Astrocyte (in vitro differentiated cells and primary cell): ENCODE data around the gene SCLT1. TPM values are rescaled to one million over a fixed set of nuclear protein-coding genes. Genes with fewer than 3 reads are reported as not detected.

Experiments used
- DNase-seq: peaks from one replicate; pipeline ENCODE4 v3.0.0-alpha.2; 2010; ENCODE audit warnings: low read depth
- FAIRE-seq: peaks from 2 replicates; lab custom pipeline; 2011; peaks lifted over from hg19 to GRCh38; lab: Jason Lieb, UNC
- H2AFZ ChIP-seq: 2 replicates; pipeline ENCODE4 v1.6.0; 2012; ENCODE audit warnings: low read depth, low read length, inconsistent platforms
- H3K27ac ChIP-seq: 2 replicates; pipeline ENCODE4 v1.5.1; 2011; ENCODE audit warnings: low read depth, low read length, inconsistent platforms
- H3K27me3 ChIP-seq: 2 replicates; pipeline ENCODE4 v1.6.0; 2011; ENCODE audit warnings: low read length, inconsistent platforms; ENCODE audit not compliant: insufficient read depth
- H3K36me3 ChIP-seq: 2 replicates; pipeline ENCODE4 v1.5.1; 2011; ENCODE audit warnings: low read length, inconsistent platforms; ENCODE audit not compliant: insufficient read depth
- H3K4me1 ChIP-seq: 2 replicates; pipeline ENCODE4 v1.5.1; 2011; ENCODE audit warnings: low read length, inconsistent platforms; ENCODE audit not compliant: insufficient read depth
- H3K4me2 ChIP-seq: 2 replicates; pipeline ENCODE4 v1.6.0; 2012; ENCODE audit warnings: low read length, inconsistent platforms
- H3K4me3 ChIP-seq: 2 replicates; pipeline ENCODE4 v1.5.1; 2011; ENCODE audit warnings: low read depth, mild to moderate bottlenecking, low read length, inconsistent platforms; ENCODE audit not compliant: insufficient read depth
- H3K79me2 ChIP-seq: 2 replicates; pipeline ENCODE4 v1.6.0; 2012; ENCODE audit warnings: mild to moderate bottlenecking, low read length, inconsistent platforms; ENCODE audit not compliant: insufficient read depth
- H3K9ac ChIP-seq: 2 replicates; pipeline ENCODE4 v1.6.0; 2012; ENCODE audit warnings: mild to moderate bottlenecking, low read length, inconsistent platforms
- H3K9me3 ChIP-seq: 2 replicates; pipeline ENCODE4 v1.5.1; 2012; ENCODE audit warnings: low read depth, mild to moderate bottlenecking, low read length, inconsistent platforms; ENCODE audit not compliant: insufficient read depth
- H4K20me1 ChIP-seq: 2 replicates; pipeline ENCODE4 v1.6.0; 2012; ENCODE audit warnings: low read length, inconsistent platforms; ENCODE audit not compliant: insufficient read depth
- H3K27ac Mint-ChIP-seq: one replicate; pipeline ENCODE4 v1.8.0; 2021; ENCODE audit warnings: mild to moderate bottlenecking, mixed read lengths; ENCODE audit not compliant: unreplicated experiment
- H3K27me3 Mint-ChIP-seq: one replicate; pipeline ENCODE4 v1.8.0; 2021; ENCODE audit warnings: low read depth, mixed read lengths; ENCODE audit not compliant: unreplicated experiment
- H3K36me3 Mint-ChIP-seq: one replicate; pipeline ENCODE4 v1.8.0; 2021; ENCODE audit warnings: low read depth, mixed read lengths; ENCODE audit not compliant: unreplicated experiment
- H3K4me1 Mint-ChIP-seq: one replicate; pipeline ENCODE4 v1.8.0; 2021; ENCODE audit warnings: low read depth, mixed read lengths; ENCODE audit not compliant: unreplicated experiment
- H3K4me3 Mint-ChIP-seq: one replicate; pipeline ENCODE4 v1.8.0; 2021; ENCODE audit warnings: mild to moderate bottlenecking, moderate library complexity, mixed read lengths; ENCODE audit not compliant: unreplicated experiment
- H3K9me3 Mint-ChIP-seq: one replicate; pipeline ENCODE4 v1.8.0; 2021; ENCODE audit warnings: mild to moderate bottlenecking, mixed read lengths; ENCODE audit not compliant: unreplicated experiment
- EZH2 ChIP-seq: IDR thresholded peaks from 2 replicates; pipeline ENCODE4 v1.6.1; 2012; ENCODE audit warnings: mild to moderate bottlenecking, low read length, inconsistent platforms; ENCODE audit not compliant: insufficient read depth
- total RNA-seq: library from RNA; stranded (reverse); gene quantifications from 2 replicates; pipeline ENCODE4 v1.2.1, GENCODE V29; 2021
- TF ChIP-seq, protein P1 (sequence below): IDR thresholded peaks from 2 replicates; pipeline ENCODE4 v1.5.1; 2011; ENCODE audit warnings: low read depth, mild to moderate bottlenecking, inconsistent platforms, low read length, moderate library complexity; ENCODE audit not compliant: insufficient read depth

The SCLT1 gene
- total RNA-seq, 1 donor from 2014 or later, result 11.3 TPM

- DNase-seq (no peak), FAIRE-seq (no peak)
- Histone ChIP-seq H3K9me3 (no peaks in the 10 kb centered on the region), H3K9ac (no peak overlapping the region), H3K4me1 (peaks cover 11% of the 10 kb centered on the region), H3K27me3 (no peaks in the 10 kb centered on the region), H3K4me3 (no peak overlapping the region), H3K79me2 (peaks cover 12% of the 10 kb centered on the region), H3K4me2 (no peak overlapping the region), H4K20me1 (peaks cover 22% of the 10 kb centered on the region), H3K36me3 (peaks cover 48% of the 10 kb centered on the region), H2AFZ (no peak overlapping the region), H3K27ac (no peak overlapping the region)
- H3K27me3 Mint-ChIP-seq, result no peaks in the 10 kb centered on the region
- H3K4me3 Mint-ChIP-seq, result no peak overlapping the region
- no peaks in the 10 kb centered on the region for H3K9me3 Mint-ChIP-seq
- peaks cover 29% of the 10 kb centered on the region for H3K4me1 Mint-ChIP-seq
- peaks cover 51% of the 10 kb centered on the region for H3K36me3 Mint-ChIP-seq
- TF ChIP-seq, protein P1, sequence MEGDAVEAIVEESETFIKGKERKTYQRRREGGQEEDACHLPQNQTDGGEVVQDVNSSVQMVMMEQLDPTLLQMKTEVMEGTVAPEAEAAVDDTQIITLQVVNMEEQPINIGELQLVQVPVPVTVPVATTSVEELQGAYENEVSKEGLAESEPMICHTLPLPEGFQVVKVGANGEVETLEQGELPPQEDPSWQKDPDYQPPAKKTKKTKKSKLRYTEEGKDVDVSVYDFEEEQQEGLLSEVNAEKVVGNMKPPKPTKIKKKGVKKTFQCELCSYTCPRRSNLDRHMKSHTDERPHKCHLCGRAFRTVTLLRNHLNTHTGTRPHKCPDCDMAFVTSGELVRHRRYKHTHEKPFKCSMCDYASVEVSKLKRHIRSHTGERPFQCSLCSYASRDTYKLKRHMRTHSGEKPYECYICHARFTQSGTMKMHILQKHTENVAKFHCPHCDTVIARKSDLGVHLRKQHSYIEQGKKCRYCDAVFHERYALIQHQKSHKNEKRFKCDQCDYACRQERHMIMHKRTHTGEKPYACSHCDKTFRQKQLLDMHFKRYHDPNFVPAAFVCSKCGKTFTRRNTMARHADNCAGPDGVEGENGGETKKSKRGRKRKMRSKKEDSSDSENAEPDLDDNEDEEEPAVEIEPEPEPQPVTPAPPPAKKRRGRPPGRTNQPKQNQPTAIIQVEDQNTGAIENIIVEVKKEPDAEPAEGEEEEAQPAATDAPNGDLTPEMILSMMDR, result no peak
- TF ChIP-seq EZH2, result no peak
- H3K27ac Mint-ChIP-seq, result no peak overlapping the region
These were observed 243.1 kb downstream of the SCLT1 start for GRCh38 chr4:128850252-128850651.

- FAIRE-seq (no peak), DNase-seq (no peak)
- Mint-ChIP-seq H3K27me3 (no peaks in the 10 kb centered on the region), H3K27ac (peak overlapping the region; percentile 21), H3K4me1 (peaks cover 13% of the 10 kb centered on the region), H3K9me3 (no peaks in the 10 kb centered on the region), H3K4me3 (no peak overlapping the region), H3K36me3 (peaks cover 46% of the 10 kb centered on the region)
- no peaks in the 10 kb centered on the region for H3K27me3 ChIP-seq
- H2AFZ ChIP-seq, result no peak overlapping the region
- H3K9me3 ChIP-seq, result no peaks in the 10 kb centered on the region
- H3K36me3 ChIP-seq, result peaks cover 58% of the 10 kb centered on the region
- peaks cover 26% of the 10 kb centered on the region for H3K79me2 ChIP-seq
- H3K4me1 ChIP-seq, result no peaks in the 10 kb centered on the region
- H3K27ac ChIP-seq, result no peak overlapping the region
- H4K20me1 ChIP-seq, result peaks cover 27% of the 10 kb centered on the region
- H3K4me2 ChIP-seq, result no peak overlapping the region
- no peak for TF ChIP-seq EZH2
- TF ChIP-seq, protein P1, result no peak
- H3K4me3 ChIP-seq, result no peak overlapping the region
- H3K9ac ChIP-seq, result no peak overlapping the region
These were observed 244.9 kb downstream of the SCLT1 start for GRCh38 chr4:128848461-128848860.

- TF ChIP-seq EZH2, result no peak
- TF ChIP-seq, protein P1, result no peak
- Mint-ChIP-seq H3K4me1 (peaks cover 12% of the 10 kb centered on the region), H3K9me3 (no peaks in the 10 kb centered on the region), H3K36me3 (peaks cover 50% of the 10 kb centered on the region), H3K27ac (peak overlapping the region; percentile 73), H3K4me3 (no peak overlapping the region), H3K27me3 (no peaks in the 10 kb centered on the region)
- peaks cover 29% of the 10 kb centered on the region for H3K79me2 ChIP-seq
- H3K27ac ChIP-seq, result no peak overlapping the region
- H3K9ac ChIP-seq, result no peak overlapping the region
- peaks cover 54% of the 10 kb centered on the region for H3K36me3 ChIP-seq
- no peak overlapping the region for H2AFZ ChIP-seq
- no peaks in the 10 kb centered on the region for H3K27me3 ChIP-seq
- peaks cover 27% of the 10 kb centered on the region for H4K20me1 ChIP-seq
- no peak overlapping the region for H3K4me3 ChIP-seq
- DNase-seq, result no peak
- no peaks in the 10 kb centered on the region for H3K9me3 ChIP-seq
- no peak overlapping the region for H3K4me2 ChIP-seq
- no peaks in the 10 kb centered on the region for H3K4me1 ChIP-seq
- FAIRE-seq, result no peak
These were observed 246.1 kb downstream of the SCLT1 start for GRCh38 chr4:128847082-128847724.
